ENCODE data around the gene ANKFY1.
A peak's percentile ranks its signal among the peaks of the same experiment; 100 is the strongest.

ANKFY1 gene

DNA sequence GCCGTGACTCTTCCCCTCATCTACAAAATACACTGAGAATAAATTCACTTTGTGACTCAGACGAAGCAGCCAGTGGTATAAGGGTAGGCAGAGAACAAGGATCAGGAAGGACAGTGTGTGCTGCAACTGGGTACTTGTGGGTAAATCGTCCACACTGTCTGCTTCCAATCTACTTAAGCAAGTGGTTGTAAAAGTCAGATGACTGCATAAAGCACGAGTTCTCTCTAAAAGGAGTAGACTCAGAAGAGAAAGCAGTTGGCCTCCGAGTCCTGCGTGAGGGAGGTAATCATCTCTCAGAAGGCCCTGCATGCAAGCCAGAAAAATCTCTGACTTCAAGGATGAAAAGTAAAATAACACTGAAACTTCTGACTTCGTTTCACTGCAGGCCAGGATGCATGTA, 43.1 kb downstream of the ANKFY1 start:
- Histone ChIP-seq H3K4me1 (ENCODE audit: control insufficient read depth in 5 of 5, insufficient read depth in 5 of 5, low read length in 5 of 5) (peaks cover 0 to 19% (median 15%) of the 10 kb centered on the region in 5 donors), H3K27me3 (ENCODE audit: control insufficient read depth in 5 of 5, insufficient read depth in 4 of 5, low read length in 5 of 5) (no peaks in the 10 kb centered on the region), H3K27ac (ENCODE audit: low read depth, low read length) (peak overlapping the region; percentile 29), H3K36me3 (ENCODE audit: control insufficient read depth in 5 of 5, insufficient read depth in 5 of 5, low read length in 5 of 5) (peaks cover 4 to 20% (median 15%) of the 10 kb centered on the region in 5 donors), H3K9me3 (ENCODE audit: control insufficient read depth in 5 of 5, low read length in 5 of 5) (no peaks in the 10 kb centered on the region), H3K4me3 (ENCODE audit: low read depth in 1 of 5, low read length in 5 of 5) (no peak overlapping the region), H3K9ac (ENCODE audit: low read length in 5 of 5) (peak overlapping the region in 4 of 5 donors; percentile 19 to 35 (median 22))

DNA sequence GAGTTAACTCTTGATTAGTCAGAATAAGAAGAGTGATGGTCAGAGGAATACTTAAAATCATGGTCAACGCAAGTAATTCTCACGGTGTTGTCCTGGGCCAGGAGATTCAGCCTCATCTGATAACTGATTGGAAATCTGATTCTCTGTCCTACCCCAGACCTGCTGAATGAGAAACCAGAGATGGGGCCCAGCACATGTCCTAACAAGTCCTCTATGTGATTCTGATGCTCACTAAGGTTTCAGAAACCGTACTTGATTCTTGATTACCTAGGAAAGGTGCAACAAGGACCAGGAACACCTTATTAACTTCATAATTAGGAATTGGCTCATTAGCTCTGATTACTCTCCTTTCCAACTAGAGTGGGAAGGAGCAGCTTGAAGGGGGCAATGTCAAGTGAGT, 44.5 kb downstream of the ANKFY1 start:
- no peak overlapping the region for H3K27ac ChIP-seq (ENCODE audit: low read depth, low read length)

DNA sequence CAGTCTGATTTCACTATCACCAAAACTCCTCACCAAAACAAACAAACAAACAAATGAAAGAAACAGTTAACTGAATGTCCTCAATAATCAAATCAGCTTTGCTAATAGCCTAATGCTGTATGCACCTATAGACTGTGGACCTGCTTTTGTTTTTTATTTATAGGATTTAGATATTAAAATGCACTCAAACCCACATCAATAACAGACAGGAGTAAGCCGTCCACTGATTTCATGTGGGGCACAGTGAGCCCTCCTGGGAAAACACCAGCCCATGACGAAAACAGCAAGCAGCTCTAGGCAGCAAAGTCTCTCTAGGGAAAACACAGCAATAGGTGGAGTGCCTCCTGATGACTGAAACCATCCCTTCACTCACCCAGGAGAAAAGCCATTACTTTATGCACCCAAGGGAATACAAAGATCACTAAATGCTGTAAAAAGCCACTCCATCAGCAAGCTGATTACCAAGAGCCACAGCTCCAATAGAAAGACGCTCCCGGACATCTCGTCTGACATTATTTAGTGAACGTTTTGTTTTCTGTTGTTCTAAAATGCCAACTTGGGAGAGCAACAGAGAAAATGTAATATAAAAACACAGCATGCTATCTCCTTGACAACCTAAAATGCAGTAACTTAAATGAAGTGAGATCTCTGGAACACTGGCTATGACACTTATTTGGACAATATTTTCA, 47.8 kb downstream of the ANKFY1 start:
- H3K9me3 ChIP-seq (ENCODE audit: control insufficient read depth in 5 of 5, low read length in 5 of 5), result no peaks in the 10 kb centered on the region
- H3K4me1 ChIP-seq (ENCODE audit: control insufficient read depth in 5 of 5, insufficient read depth in 5 of 5, low read length in 5 of 5), result peaks cover 0 to 19% (median 17%) of the 10 kb centered on the region in 5 donors
- H3K27me3 ChIP-seq (ENCODE audit: control insufficient read depth in 5 of 5, insufficient read depth in 4 of 5, low read length in 5 of 5), result no peaks in the 10 kb centered on the region
- H3K27ac ChIP-seq (ENCODE audit: low read depth, low read length), result no peak overlapping the region
- peak overlapping the region in 2 of 5 donors; percentile 19 to 23 for H3K9ac ChIP-seq (ENCODE audit: low read length in 5 of 5)
- H3K4me3 ChIP-seq (ENCODE audit: low read depth in 1 of 5, low read length in 5 of 5), result no peak overlapping the region
- H3K36me3 ChIP-seq (ENCODE audit: control insufficient read depth in 5 of 5, insufficient read depth in 5 of 5, low read length in 5 of 5), result peaks cover 3 to 18% (median 7%) of the 10 kb centered on the region in 5 donors

More for the DNA sequence above, 44.5 kb downstream of the ANKFY1 start:
- Histone ChIP-seq H3K4me1 (ENCODE audit: control insufficient read depth in 5 of 5, insufficient read depth in 5 of 5, low read length in 5 of 5) (peaks cover 0 to 21% (median 17%) of the 10 kb centered on the region in 5 donors), H3K27me3 (ENCODE audit: control insufficient read depth in 5 of 5, insufficient read depth in 4 of 5, low read length in 5 of 5) (no peaks in the 10 kb centered on the region), H3K36me3 (ENCODE audit: control insufficient read depth in 5 of 5, insufficient read depth in 5 of 5, low read length in 5 of 5) (peaks cover 4 to 20% (median 15%) of the 10 kb centered on the region in 5 donors), H3K9me3 (ENCODE audit: control insufficient read depth in 5 of 5, low read length in 5 of 5) (no peaks in the 10 kb centered on the region), H3K4me3 (ENCODE audit: low read depth in 1 of 5, low read length in 5 of 5) (no peak overlapping the region), H3K9ac (ENCODE audit: low read length in 5 of 5) (no peak overlapping the region)

DNA sequence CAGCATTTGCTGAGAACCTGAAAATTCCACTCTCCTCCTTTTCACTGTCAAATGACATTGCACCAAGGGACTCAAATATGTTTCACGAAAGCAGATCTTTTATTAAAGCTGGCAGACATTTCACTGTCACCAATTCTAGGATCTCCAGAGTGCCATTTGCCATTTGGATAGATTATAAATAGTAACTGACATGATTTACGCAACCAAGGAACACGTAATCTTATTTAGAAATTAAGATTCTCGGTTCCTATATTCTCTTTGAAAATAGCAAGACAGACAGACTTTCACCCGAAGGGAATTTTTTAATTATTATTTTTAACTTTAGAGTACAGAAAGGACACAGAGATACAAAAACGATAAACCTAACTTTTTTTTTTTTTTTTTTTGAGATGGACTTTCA, 49.6 kb downstream of the ANKFY1 start:
- H3K9ac ChIP-seq (ENCODE audit: low read length in 5 of 5), result no peak overlapping the region
- H3K36me3 ChIP-seq (ENCODE audit: control insufficient read depth in 5 of 5, insufficient read depth in 5 of 5, low read length in 5 of 5), result peaks cover 6 to 24% (median 13%) of the 10 kb centered on the region in 5 donors
- H3K4me1 ChIP-seq (ENCODE audit: control insufficient read depth in 5 of 5, insufficient read depth in 5 of 5, low read length in 5 of 5), result peaks cover 0 to 13% (median 9%) of the 10 kb centered on the region in 5 donors
- no peak overlapping the region for H3K27ac ChIP-seq (ENCODE audit: low read depth, low read length)
- no peaks in the 10 kb centered on the region for H3K9me3 ChIP-seq (ENCODE audit: control insufficient read depth in 5 of 5, low read length in 5 of 5)
- H3K4me3 ChIP-seq (ENCODE audit: low read depth in 1 of 5, low read length in 5 of 5), result no peak overlapping the region
- no peaks in the 10 kb centered on the region for H3K27me3 ChIP-seq (ENCODE audit: control insufficient read depth in 5 of 5, insufficient read depth in 4 of 5, low read length in 5 of 5)

DNA sequence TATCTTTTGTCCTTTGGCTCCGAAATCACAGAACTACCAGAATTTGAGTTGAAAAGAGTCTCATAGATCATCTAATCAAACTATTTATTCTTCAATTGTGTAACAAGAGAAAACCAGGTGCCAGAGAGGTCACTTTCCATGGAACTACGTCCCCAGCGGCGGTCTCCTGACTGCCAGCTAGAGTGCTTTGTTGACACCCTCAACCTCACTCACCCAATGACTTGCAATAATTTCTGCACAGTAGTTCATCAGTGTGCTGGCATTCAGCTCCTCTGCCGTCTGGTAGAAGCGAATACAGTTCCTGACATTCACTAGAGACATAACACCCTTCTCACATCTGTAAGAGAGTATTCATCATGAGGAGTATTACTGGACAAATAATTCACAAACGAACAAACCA, 54.2 kb downstream of the ANKFY1 start:
- Histone ChIP-seq H3K9me3 (ENCODE audit: control insufficient read depth in 5 of 5, low read length in 5 of 5) (no peaks in the 10 kb centered on the region), H3K27ac (ENCODE audit: low read depth, low read length) (no peak overlapping the region), H3K9ac (ENCODE audit: low read length in 5 of 5) (no peak overlapping the region), H3K4me3 (ENCODE audit: low read depth in 1 of 5, low read length in 5 of 5) (no peak overlapping the region), H3K4me1 (ENCODE audit: control insufficient read depth in 5 of 5, insufficient read depth in 5 of 5, low read length in 5 of 5) (peaks cover 0 to 6% (median 5%) of the 10 kb centered on the region in 5 donors), H3K27me3 (ENCODE audit: control insufficient read depth in 5 of 5, insufficient read depth in 4 of 5, low read length in 5 of 5) (no peaks in the 10 kb centered on the region), H3K36me3 (ENCODE audit: control insufficient read depth in 5 of 5, insufficient read depth in 5 of 5, low read length in 5 of 5) (peaks cover 8 to 58% (median 43%) of the 10 kb centered on the region in 5 donors)

DNA sequence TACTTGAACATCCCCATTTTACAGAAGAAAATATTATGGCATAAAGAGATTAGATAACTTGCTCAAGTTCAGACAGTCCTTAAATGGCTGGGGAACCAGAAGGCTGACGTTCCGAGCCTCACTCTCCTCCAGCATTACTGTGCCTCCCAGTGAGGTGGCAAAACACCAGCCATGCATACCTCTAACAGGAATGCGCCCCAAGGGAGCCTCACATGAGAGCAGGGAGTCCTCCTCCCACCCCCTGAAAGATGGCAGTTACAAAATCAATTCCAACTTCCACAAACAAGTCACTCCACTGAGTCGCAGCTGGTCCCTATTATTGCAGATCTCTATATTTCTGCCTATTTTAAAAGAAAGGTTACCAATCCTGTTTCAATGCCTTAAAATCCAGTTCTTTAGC, 55.5 kb downstream of the ANKFY1 start:
- Histone ChIP-seq H3K36me3 (ENCODE audit: control insufficient read depth in 5 of 5, insufficient read depth in 5 of 5, low read length in 5 of 5) (peaks cover 8 to 60% (median 43%) of the 10 kb centered on the region in 5 donors), H3K4me3 (ENCODE audit: low read depth in 1 of 5, low read length in 5 of 5) (no peak overlapping the region), H3K27ac (ENCODE audit: low read depth, low read length) (no peak overlapping the region), H3K9me3 (ENCODE audit: control insufficient read depth in 5 of 5, low read length in 5 of 5) (no peaks in the 10 kb centered on the region), H3K27me3 (ENCODE audit: control insufficient read depth in 5 of 5, insufficient read depth in 4 of 5, low read length in 5 of 5) (no peaks in the 10 kb centered on the region), H3K9ac (ENCODE audit: low read length in 5 of 5) (no peak overlapping the region), H3K4me1 (ENCODE audit: control insufficient read depth in 5 of 5, insufficient read depth in 5 of 5, low read length in 5 of 5) (peaks cover 2 to 13% (median 6%) of the 10 kb centered on the region in 5 donors)

DNA sequence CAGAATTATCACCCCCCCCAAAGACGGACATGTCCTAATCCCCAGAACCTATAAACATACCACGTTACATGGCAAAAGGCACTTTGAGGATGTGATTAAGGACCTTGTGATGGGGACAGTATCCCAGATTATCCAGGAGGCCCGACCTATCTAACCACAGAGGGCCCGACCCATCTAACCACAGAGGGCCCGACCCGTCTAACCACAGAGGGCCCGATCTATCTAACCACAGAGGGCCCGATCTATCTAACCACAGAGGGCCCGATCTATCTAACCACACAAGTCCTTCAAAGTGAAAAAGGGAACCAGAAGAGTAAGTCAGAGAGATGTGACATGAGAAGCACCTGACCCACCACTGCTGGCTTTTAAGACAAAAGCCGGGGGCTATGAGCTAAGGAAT, 56.8 kb downstream of the ANKFY1 start:
- no peak overlapping the region for H3K27ac ChIP-seq (ENCODE audit: low read depth, low read length)
- no peak overlapping the region for H3K4me3 ChIP-seq (ENCODE audit: low read depth in 1 of 5, low read length in 5 of 5)
- peaks cover 2 to 13% (median 6%) of the 10 kb centered on the region in 5 donors for H3K4me1 ChIP-seq (ENCODE audit: control insufficient read depth in 5 of 5, insufficient read depth in 5 of 5, low read length in 5 of 5)
- no peak overlapping the region for H3K9ac ChIP-seq (ENCODE audit: low read length in 5 of 5)
- H3K27me3 ChIP-seq (ENCODE audit: control insufficient read depth in 5 of 5, insufficient read depth in 4 of 5, low read length in 5 of 5), result no peaks in the 10 kb centered on the region
- H3K36me3 ChIP-seq (ENCODE audit: control insufficient read depth in 5 of 5, insufficient read depth in 5 of 5, low read length in 5 of 5), result peaks cover 5 to 56% (median 43%) of the 10 kb centered on the region in 5 donors
- no peaks in the 10 kb centered on the region for H3K9me3 ChIP-seq (ENCODE audit: control insufficient read depth in 5 of 5, low read length in 5 of 5)

DNA sequence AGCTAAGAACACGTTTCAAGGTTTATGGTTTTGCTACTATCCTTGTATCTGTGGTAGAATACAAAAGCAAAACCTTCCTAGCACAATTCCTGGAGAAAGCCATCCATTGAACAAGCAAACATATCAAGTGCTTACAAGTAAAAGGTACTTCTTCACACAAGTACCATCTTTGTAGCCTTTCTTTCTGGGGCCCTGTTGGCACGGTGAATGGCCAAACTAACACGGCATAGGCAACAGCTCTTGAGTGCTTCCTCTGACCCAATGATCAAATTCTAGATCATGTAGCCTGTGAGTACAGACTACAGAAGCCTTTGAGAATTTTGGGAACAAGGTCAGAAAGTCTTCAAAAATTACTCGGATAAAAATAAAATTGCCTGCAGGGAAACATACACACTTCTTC, 57.9 kb downstream of the ANKFY1 start:
- no peak overlapping the region for H3K27ac ChIP-seq (ENCODE audit: low read depth, low read length)
- peaks cover 5 to 53% (median 43%) of the 10 kb centered on the region in 5 donors for H3K36me3 ChIP-seq (ENCODE audit: control insufficient read depth in 5 of 5, insufficient read depth in 5 of 5, low read length in 5 of 5)
- H3K27me3 ChIP-seq (ENCODE audit: control insufficient read depth in 5 of 5, insufficient read depth in 4 of 5, low read length in 5 of 5), result no peaks in the 10 kb centered on the region
- H3K9ac ChIP-seq (ENCODE audit: low read length in 5 of 5), result no peak overlapping the region
- H3K9me3 ChIP-seq (ENCODE audit: control insufficient read depth in 5 of 5, low read length in 5 of 5), result no peaks in the 10 kb centered on the region
- H3K4me3 ChIP-seq (ENCODE audit: low read depth in 1 of 5, low read length in 5 of 5), result no peak overlapping the region
- H3K4me1 ChIP-seq (ENCODE audit: control insufficient read depth in 5 of 5, insufficient read depth in 5 of 5, low read length in 5 of 5), result peaks cover 2 to 13% (median 6%) of the 10 kb centered on the region in 5 donors

DNA sequence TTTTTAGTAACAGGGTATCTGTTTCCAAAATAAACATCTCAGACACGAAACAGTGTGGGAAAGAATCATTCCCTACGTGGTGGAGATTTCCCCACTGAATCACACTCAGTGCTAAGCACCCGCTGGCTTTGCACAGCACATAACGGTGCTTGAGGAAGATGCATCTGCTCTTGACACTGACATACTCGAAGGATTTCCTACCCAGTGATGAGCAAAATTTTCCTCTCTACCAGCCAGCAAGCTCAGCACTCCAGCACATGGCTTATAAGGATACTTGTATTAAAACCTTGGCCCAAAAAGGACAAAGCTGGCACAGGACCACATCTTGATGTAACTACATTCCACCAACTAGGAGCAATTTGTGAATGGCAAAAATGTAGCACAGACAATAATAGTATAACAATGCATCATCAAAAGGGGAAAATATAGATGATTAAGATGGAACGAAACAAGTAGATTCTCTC, 59.0 kb downstream of the ANKFY1 start:
- Histone ChIP-seq H3K36me3 (ENCODE audit: control insufficient read depth in 5 of 5, insufficient read depth in 5 of 5, low read length in 5 of 5) (peaks cover 11 to 57% (median 47%) of the 10 kb centered on the region in 5 donors), H3K27me3 (ENCODE audit: control insufficient read depth in 5 of 5, insufficient read depth in 4 of 5, low read length in 5 of 5) (no peaks in the 10 kb centered on the region), H3K4me1 (ENCODE audit: control insufficient read depth in 5 of 5, insufficient read depth in 5 of 5, low read length in 5 of 5) (peaks cover 2 to 13% (median 6%) of the 10 kb centered on the region in 5 donors), H3K27ac (ENCODE audit: low read depth, low read length) (peak overlapping the region; percentile 1), H3K4me3 (ENCODE audit: low read depth in 1 of 5, low read length in 5 of 5) (no peak overlapping the region), H3K9me3 (ENCODE audit: control insufficient read depth in 5 of 5, low read length in 5 of 5) (no peaks in the 10 kb centered on the region), H3K9ac (ENCODE audit: low read length in 5 of 5) (no peak overlapping the region)

DNA sequence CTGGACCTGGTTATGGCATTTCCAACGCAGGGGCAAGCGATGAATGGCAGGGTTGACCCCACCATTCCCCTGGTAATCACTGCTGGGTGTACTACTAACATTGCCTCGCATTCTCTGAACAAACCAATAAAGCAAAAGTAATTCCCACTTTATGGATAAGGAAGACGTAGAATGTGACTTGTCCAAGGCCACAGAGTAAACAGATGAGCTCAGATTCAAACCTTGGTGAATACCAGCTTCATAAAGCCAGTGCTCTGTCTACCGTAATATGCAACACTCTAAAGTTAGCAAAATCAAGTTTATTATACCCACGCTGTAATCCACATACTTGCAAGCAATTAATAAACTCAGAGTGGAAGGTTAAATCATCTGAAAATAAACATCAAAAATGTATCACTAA, 59.6 kb downstream of the ANKFY1 start:
- H3K36me3 ChIP-seq (ENCODE audit: control insufficient read depth in 5 of 5, insufficient read depth in 5 of 5, low read length in 5 of 5), result peaks cover 11 to 51% (median 41%) of the 10 kb centered on the region in 5 donors
- H3K4me1 ChIP-seq (ENCODE audit: control insufficient read depth in 5 of 5, insufficient read depth in 5 of 5, low read length in 5 of 5), result peaks cover 2 to 13% (median 6%) of the 10 kb centered on the region in 5 donors
- peak overlapping the region in 1 of 5 donors; percentile 23 for H3K9ac ChIP-seq (ENCODE audit: low read length in 5 of 5)
- peak overlapping the region; percentile 66 for H3K27ac ChIP-seq (ENCODE audit: low read depth, low read length)
- H3K27me3 ChIP-seq (ENCODE audit: control insufficient read depth in 5 of 5, insufficient read depth in 4 of 5, low read length in 5 of 5), result no peaks in the 10 kb centered on the region
- H3K9me3 ChIP-seq (ENCODE audit: control insufficient read depth in 5 of 5, low read length in 5 of 5), result no peaks in the 10 kb centered on the region
- H3K4me3 ChIP-seq (ENCODE audit: low read depth in 1 of 5, low read length in 5 of 5), result no peak overlapping the region

Data from subcutaneous abdominal adipose tissue (tissue), 5 donors.